Hematopoietic multipotent progenitor cell treated with erythropoietin and hydrocortisone succinate and interleukin-3 and kit ligand, for 8 days (in vitro differentiated cells): ENCODE results near the gene P2RY12.

ENCODE experiments used
- DNase-seq: peaks from one replicate; pipeline ENCODE4 v3.0.0-alpha.2; 2015

P2RY12 gene

GRCh38 chr3:151305060-151305774 lies 79.3 kb downstream of the P2RY12 start:
- no peak for DNase-seq

DNA sequence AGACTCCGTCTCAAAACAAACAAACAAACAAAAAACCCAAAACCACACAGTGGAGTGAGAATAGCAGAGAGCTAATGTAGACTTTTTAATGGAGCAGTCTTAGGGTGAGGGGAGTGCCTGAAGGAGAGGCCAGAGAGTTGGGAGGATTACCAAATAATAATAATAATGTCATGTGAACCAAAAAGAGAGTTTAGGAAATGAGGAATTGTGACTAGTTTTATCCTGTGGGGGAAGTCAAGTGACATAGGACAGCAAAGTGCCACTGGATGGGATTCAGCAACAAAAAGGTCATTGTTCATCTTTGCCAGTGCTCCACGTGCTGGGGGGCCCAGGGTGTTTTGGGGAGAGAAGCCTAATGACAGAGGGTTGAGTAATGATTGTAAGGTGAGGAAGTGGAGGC lies 80.8 kb downstream of the P2RY12 start:
- no peak for DNase-seq

DNA sequence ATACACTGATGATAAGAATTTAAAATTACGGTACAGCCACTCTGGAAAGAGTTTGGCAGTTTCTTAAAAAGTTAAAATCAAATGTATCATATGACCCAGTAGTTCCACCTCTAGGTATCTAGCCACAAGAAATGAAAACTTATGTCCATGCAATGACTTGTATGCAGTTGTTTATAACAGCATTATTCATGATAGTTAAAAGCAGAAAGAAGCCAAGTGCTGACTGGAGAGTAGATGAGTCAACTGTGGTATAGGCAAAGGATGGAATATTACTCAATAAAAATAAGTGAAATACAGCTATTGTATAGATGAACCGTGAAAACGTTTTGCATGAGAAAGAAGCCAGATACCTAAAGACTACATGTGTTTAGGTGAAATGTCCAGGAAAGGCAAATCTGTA lies 82.8 kb downstream of the P2RY12 start:
- DNase-seq, result no peak

DNA sequence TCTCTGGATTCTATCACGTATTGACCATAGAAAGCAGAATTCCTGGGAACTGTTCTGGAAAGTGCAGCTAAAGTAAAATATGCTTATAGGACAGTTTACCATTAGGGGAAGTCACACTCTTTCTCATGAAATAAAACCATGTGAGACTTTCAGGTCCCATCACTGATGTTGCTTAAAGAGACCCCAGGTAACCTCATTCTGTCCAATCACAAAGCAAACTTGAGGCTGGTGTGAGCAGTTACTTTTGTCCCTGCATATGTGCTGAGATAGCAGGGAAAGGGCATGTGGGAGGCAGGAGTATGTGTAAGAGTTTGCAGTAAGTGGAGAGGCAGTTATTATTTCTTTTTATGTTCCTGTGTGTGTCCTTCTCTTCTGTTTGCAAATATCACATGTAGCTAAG lies 84.0 kb downstream of the P2RY12 start:
- DNase-seq, result no peak

DNA sequence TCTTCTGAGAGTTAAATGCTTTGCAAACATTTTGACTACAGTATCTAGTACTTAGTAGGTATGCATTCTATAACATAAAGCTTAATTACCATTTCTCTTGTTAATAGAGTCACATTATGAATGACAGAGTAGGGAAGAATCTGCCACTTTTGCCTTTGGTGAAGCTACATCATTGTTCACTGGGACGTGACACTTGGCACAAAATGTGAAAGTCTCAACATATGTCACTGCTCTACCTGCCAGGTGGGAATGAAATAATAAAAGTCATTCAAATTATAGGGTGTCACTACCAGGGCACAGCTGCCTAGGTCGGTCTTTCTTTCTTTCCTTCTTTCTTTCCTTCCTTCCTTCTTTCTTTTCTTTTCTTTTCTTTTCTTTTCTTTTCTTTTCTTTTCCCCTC lies 85.5 kb downstream of the P2RY12 start:
- DNase-seq, result no peak

- DNase-seq, result no peak
Measured at GRCh38 chr3:151297429-151297828, 87.1 kb downstream of the P2RY12 start.

DNA sequence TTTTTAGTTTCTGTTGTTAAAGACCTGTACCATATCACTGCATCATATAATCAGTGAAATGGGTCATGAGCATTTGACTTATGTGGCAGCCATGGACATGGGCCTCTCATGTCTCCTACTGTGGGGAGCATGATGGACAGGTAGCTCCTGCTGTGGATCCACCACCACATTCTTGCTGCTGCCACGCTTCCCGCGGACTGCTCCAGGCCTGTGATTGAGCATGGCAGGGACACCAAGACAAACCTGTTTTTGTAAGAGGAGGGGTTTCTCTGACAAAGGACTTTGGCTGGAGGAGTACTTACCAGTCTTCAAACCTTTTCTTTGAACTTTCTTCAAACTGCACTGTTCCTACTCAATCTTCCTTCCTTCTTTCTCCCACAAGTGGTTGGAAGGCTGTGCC lies 88.3 kb downstream of the P2RY12 start:
- DNase-seq, result no peak

DNA sequence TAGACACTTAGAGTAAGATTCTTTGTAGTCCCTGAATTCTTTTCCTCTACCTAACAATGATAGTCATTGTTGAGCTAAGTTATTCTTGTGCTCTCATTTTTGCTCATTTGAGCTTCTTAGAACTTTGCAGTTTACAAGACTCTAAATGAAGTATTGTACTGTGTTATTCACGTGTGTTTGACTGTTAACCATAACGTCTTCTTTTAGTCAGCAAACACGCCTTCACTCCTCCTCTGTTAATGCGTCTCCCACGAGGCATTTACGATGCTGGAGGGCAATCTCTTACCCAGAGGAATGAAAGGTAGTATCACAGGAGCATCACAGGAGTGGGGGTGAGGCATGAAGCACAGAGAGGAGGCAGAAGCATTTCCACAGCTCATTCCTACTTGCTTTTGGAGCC lies 91.4 kb downstream of the P2RY12 start:
- no peak for DNase-seq

DNA sequence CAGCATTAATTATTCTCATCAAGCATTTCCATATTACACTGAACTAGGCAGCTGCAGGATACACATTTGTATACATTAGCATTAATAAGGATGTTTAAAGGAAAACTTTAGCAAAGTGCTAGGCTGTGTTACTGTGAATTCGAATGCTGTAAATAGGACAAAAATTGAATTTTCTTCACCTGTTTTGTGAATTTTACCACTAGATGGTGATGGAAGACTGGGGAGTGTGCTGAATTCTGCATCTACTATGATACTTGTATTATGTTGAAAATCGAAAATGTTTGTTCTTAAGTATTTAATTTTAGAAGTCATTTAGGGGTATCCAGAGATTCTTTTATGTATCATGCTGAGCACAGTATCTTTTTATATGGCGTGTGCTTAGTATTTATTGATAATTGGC lies 93.9 kb downstream of the P2RY12 start:
- DNase-seq, result peak; percentile 7

DNA sequence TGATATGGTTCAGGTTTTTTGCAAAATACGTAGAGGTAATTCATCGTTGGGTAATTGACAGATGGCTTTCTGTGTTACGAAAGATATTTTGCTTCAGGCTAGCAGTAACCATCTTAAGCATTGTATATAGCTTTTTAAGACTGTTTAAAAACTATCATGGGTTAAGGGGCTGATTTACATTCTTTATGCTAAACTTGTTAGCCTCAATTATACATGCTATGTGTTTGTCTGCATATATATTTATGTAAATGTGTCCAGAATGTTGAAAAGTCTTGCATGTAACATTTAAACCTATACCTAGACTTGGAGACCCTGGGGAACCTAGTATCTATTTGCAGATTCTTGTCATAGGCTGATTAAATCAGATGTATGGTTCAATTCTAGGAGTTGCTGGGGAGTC lies 95.1 kb downstream of the P2RY12 start:
- no peak for DNase-seq
